ENCODE measurements around the gene RSPH10B. TPM values are rescaled to one million over a fixed set of nuclear protein-coding genes. Genes with fewer than 3 reads are reported as not detected.
"Not testable (repeated sequence)": the region's sequence is repeated elsewhere in the genome, so short reads cannot be mapped to it uniquely, and the experiment has no call there.

RSPH10B gene
- total and polyA plus RNA-seq, 10 donors = 0.30 to 7.1 (median 1.2) TPM

- H3K9me3 ChIP-seq; H3K4me1 ChIP-seq; intact Hi-C loops (cut with DNase I; ENCODE audit: low total_unique reads); H3K27me3 ChIP-seq (replicated peaks in 1 of 7): not testable (repeated sequence)
- TF ChIP-seq POLR2AphosphoS5 (IDR thresholded peaks at IDR 0.05) (peak; percentile 62 to 79 (median 74)), CTCF (IDR thresholded peaks at IDR 0.05 in 8 of 11, conservative IDR thresholded peaks at IDR 0.05 in 3 of 11) (peak in 5 of 11 experiments; percentile 12 to 31 (median 19))
- DNase-seq = peak; percentile 96
- H3K27ac ChIP-seq = peak within 1 kb of the TSS in 7 of 8 donors; percentile 66 to 85 (median 79)
- H3K36me3 ChIP-seq = peaks cover 0 to 23% (median 8%) of the 10 kb centered on the region in 6 donors
- WGBS, 5 donors = 0 to 1% (median 0%) methylated on average over 10 to 23 of the region's 64 CpGs; no CpG with 5 or more reads in 1 of the 5 donors
- H3K4me3 ChIP-seq = peak within 1 kb of the TSS; percentile 28 to 67 (median 40)
Observed at GRCh38 chr7:5898480-5899224, 71.8 kb downstream of the RSPH10B start, which contains the start of gene CCZ1. TSS of gene CCZ1 (plus strand) at chr7:5898733. CDS start at chr7:5898800, 67 bp downstream.

- H3K4me1 ChIP-seq; intact Hi-C loops (cut with DNase I; ENCODE audit: low total_unique reads); H3K27ac ChIP-seq; H3K27me3 ChIP-seq (replicated peaks in 1 of 7); DNase-seq; H3K4me3 ChIP-seq; H3K9me3 ChIP-seq: not testable (repeated sequence)
- peaks cover 0 to 11% (median 2%) of the 10 kb centered on the region in 6 donors for H3K36me3 ChIP-seq
- 62 to 78% (median 72%) methylated on average over 7 to 12 of the region's 13 CpGs for WGBS, 5 donors
Observed at GRCh38 chr7:5897369-5897919, 73.0 kb downstream of the RSPH10B start.

GRCh38 chr7:5892498-5892897 is 78.0 kb downstream of the RSPH10B start:
- Histone ChIP-seq H3K4me3 (no peak overlapping the region), H3K4me1 (no peaks in the 10 kb centered on the region), H3K36me3 (no peaks in the 10 kb centered on the region), H3K9me3 (no peaks in the 10 kb centered on the region), H3K27ac (no peak overlapping the region), H3K27me3 (replicated peaks in 1 of 7) (no peaks in the 10 kb centered on the region)
- WGBS, 5 donors = 94 to 98% (median 97%) methylated on average over 9 of the region's 9 CpGs
- intact Hi-C loops (cut with DNase I; ENCODE audit: low total_unique reads) = no loop called here
- TF ChIP-seq POLR2AphosphoS5 (IDR thresholded peaks at IDR 0.05) (no peak), POLR2A (IDR thresholded peaks at IDR 0.05) (no peak), CTCF (IDR thresholded peaks at IDR 0.05 in 8 of 11, conservative IDR thresholded peaks at IDR 0.05 in 3 of 11) (no peak)
- no peak for DNase-seq

- WGBS, 5 donors = 88 to 98% (median 94%) methylated on average over 2 of the region's 2 CpGs
- intact Hi-C loops (cut with DNase I; ENCODE audit: low total_unique reads) = not testable (repeated sequence)
Observed at GRCh38 chr7:5890244-5890643, 80.2 kb downstream of the RSPH10B start.

GRCh38 chr7:5888021-5888420 is 82.5 kb downstream of the RSPH10B start:
- H3K27me3 ChIP-seq (replicated peaks in 1 of 7); H3K27ac ChIP-seq; H3K4me3 ChIP-seq; H3K36me3 ChIP-seq; H3K4me1 ChIP-seq; H3K9me3 ChIP-seq; intact Hi-C loops (cut with DNase I; ENCODE audit: low total_unique reads): not testable (repeated sequence)
- 78 to 91% (median 84%) methylated on average over 5 of the region's 5 CpGs for WGBS, 5 donors
- peak; percentile 16 for DNase-seq

More at GRCh38 chr7:5890244-5890643, 80.2 kb downstream of the RSPH10B start:
- not testable (repeated sequence) for H3K36me3 ChIP-seq; H3K4me1 ChIP-seq; DNase-seq; H3K27ac ChIP-seq; H3K4me3 ChIP-seq; H3K27me3 ChIP-seq (replicated peaks in 1 of 7); H3K9me3 ChIP-seq

- 90 to 95% (median 92%) methylated on average over 5 of the region's 5 CpGs for WGBS, 5 donors
- intact Hi-C loops (cut with DNase I; ENCODE audit: low total_unique reads) = not testable (repeated sequence)
Observed at GRCh38 chr7:5884431-5884830, 86.1 kb downstream of the RSPH10B start.

GRCh38 chr7:5880106-5880505 is 90.4 kb downstream of the RSPH10B start:
- H3K9me3 ChIP-seq; intact Hi-C loops (cut with DNase I; ENCODE audit: low total_unique reads); H3K27me3 ChIP-seq (replicated peaks in 1 of 7); H3K4me1 ChIP-seq; H3K36me3 ChIP-seq; H3K4me3 ChIP-seq; H3K27ac ChIP-seq: not testable (repeated sequence)
- peak; percentile 11 for DNase-seq
- WGBS, 5 donors = 83 to 88% (median 85%) methylated on average over 6 of the region's 6 CpGs

More at GRCh38 chr7:5884431-5884830, 86.1 kb downstream of the RSPH10B start:
- H3K4me3 ChIP-seq; H3K36me3 ChIP-seq; H3K4me1 ChIP-seq; H3K9me3 ChIP-seq; H3K27ac ChIP-seq; H3K27me3 ChIP-seq (replicated peaks in 1 of 7); DNase-seq: not testable (repeated sequence)

- 72 to 86% (median 79%) methylated on average over 3 of the region's 3 CpGs for WGBS, 5 donors
- intact Hi-C loops (cut with DNase I; ENCODE audit: low total_unique reads); H3K27ac ChIP-seq; H3K4me3 ChIP-seq; DNase-seq; H3K4me1 ChIP-seq; H3K27me3 ChIP-seq (replicated peaks in 1 of 7); H3K9me3 ChIP-seq; H3K36me3 ChIP-seq: not testable (repeated sequence)
Observed at GRCh38 chr7:5879591-5879990, 90.9 kb downstream of the RSPH10B start.
